CD4-positive, alpha-beta memory T cell (primary cell): Measurements from ENCODE around the gene TMED9. TPM values are rescaled to one million over a fixed set of nuclear protein-coding genes. Genes with fewer than 3 reads are reported as not detected.
"Not testable (repeated sequence)": the region's sequence is repeated elsewhere in the genome, so short reads cannot be mapped to it uniquely, and the experiment has no call there.

ENCODE experiments used
- CTCF ChIA-PET: fragments of 350-600 bp; sonication (Branson Sonifier 250); formaldehyde crosslinking; loops from one replicate; lab custom pipeline; 2021; ENCODE audit warnings: inconsistent platforms; ENCODE audit not compliant: partially characterized antibody; lab: Charles Lee
- POLR2A ChIA-PET: fragments of 350-600 bp; sonication (Branson Sonifier 250); formaldehyde crosslinking; loops from one replicate; lab custom pipeline; 2021; ENCODE audit not compliant: partially characterized antibody; lab: Charles Lee
- DNase-seq, 5 donors: peaks; one replicate each; pipeline versions ENCODE4 v3.0.0 to v3.0.0-alpha.2; 2020 to 2022; ENCODE audit warnings: mixed read lengths in 1 of 5
- H3K27ac ChIP-seq: one replicate; pipeline ENCODE4 v1.7.0; 2013; ENCODE audit warnings: low read depth, low read length
- H3K27me3 ChIP-seq: 2 replicates; pipeline ENCODE4 v1.7.0; 2013; ENCODE audit warnings: mild to moderate bottlenecking, low read length, moderate library complexity; ENCODE audit not compliant: insufficient read depth
- H3K36me3 ChIP-seq: 2 replicates; pipeline ENCODE4 v1.7.0; 2013; ENCODE audit warnings: mild to moderate bottlenecking, low read length, moderate library complexity; ENCODE audit not compliant: insufficient read depth
- H3K4me1 ChIP-seq: 2 replicates; pipeline ENCODE4 v1.7.0; 2013; ENCODE audit warnings: mild to moderate bottlenecking, low read length, moderate library complexity; ENCODE audit not compliant: insufficient read depth
- H3K4me3 ChIP-seq, 2 donors: one replicate each; pipeline ENCODE4 v1.7.0; 2013; ENCODE audit warnings: low read length in 2 of 2, mild to moderate bottlenecking in 1 of 2
- H3K9me3 ChIP-seq, 2 donors: one replicate each; pipeline ENCODE4 v1.7.0; 2013; ENCODE audit warnings: low read length in 2 of 2, control low read depth in 1 of 2; ENCODE audit not compliant: control insufficient read depth in 1 of 2
- H3K27ac Mint-ChIP-seq, 7 donors: one replicate each; pipeline ENCODE4 v1.8.0; 2020 to 2021; ENCODE audit warnings: mixed read lengths in 7 of 7, mild to moderate bottlenecking in 6 of 7, inconsistent platforms in 3 of 7, moderate library complexity in 3 of 7
- H3K27me3 Mint-ChIP-seq, 2 donors: one replicate each; pipeline ENCODE4 v1.8.0; 2020 to 2021; ENCODE audit warnings: mixed read lengths in 2 of 2
- H3K36me3 Mint-ChIP-seq, 2 donors: one replicate each; pipeline ENCODE4 v1.8.0; 2020 to 2021; ENCODE audit warnings: mixed read lengths in 2 of 2, inconsistent platforms in 1 of 2, mild to moderate bottlenecking in 1 of 2
- H3K4me1 Mint-ChIP-seq, 4 donors: one replicate each; pipeline ENCODE4 v1.8.0; 2020 to 2021; ENCODE audit warnings: mixed read lengths in 4 of 4, mild to moderate bottlenecking in 1 of 4
- H3K4me3 Mint-ChIP-seq, 8 donors: one replicate each; pipeline ENCODE4 v1.8.0; 2020 to 2021; ENCODE audit warnings: mixed read lengths in 8 of 8, mild to moderate bottlenecking in 7 of 8, moderate library complexity in 6 of 8, inconsistent platforms in 3 of 8
- H3K9me3 Mint-ChIP-seq, 8 donors: one replicate each; pipeline ENCODE4 v1.8.0; 2020 to 2021; ENCODE audit warnings: mixed read lengths in 8 of 8, mild to moderate bottlenecking in 5 of 8, inconsistent platforms in 3 of 8, moderate library complexity in 1 of 8
- intact Hi-C: fragments of 100-400 bp; cut with micrococcal nuclease; formaldehyde crosslinking; loops from one replicate; pipeline ENCODE4 v1.15.1; 2023
- polyA plus RNA-seq, 2 donors: library from polyadenylated mRNA; unstranded; fragments of 300-500 nt; fragmentation: Illumina TruSeq; gene quantifications; one replicate each; pipeline ENCODE4 v1.2.3, GENCODE V29; 2021
- total RNA-seq, 2 experiments: library from RNA; stranded (reverse); gene quantifications; one replicate each; pipeline ENCODE4 v1.2.3, GENCODE V29; 2021

TMED9 gene
- total and polyA plus RNA-seq, 4 experiments from 2014 or later = 93.7 to 133 (median 109) TPM

- ChIA-PET CTCF (no interaction called here), POLR2A (no interaction called here)
- Histone ChIP-seq H3K4me1 (no peaks in the 10 kb centered on the region), H3K9me3 (no peaks in the 10 kb centered on the region), H3K36me3 (peaks cover 20% of the 10 kb centered on the region), H3K27me3 (no peaks in the 10 kb centered on the region), H3K4me3 (no peak overlapping the region), H3K27ac (no peak overlapping the region)
- Mint-ChIP-seq H3K9me3 (peaks cover 0 to 2% (median 0%) of the 10 kb centered on the region in 8 donors), H3K27me3 (no peaks in the 10 kb centered on the region), H3K27ac (no peak overlapping the region), H3K4me1 (no peaks in the 10 kb centered on the region), H3K36me3 (peaks cover 64 to 70% of the 10 kb centered on the region in 2 donors), H3K4me3 (no peak overlapping the region)
- DNase-seq = no peak
- intact Hi-C loops = no loop called here
Measured at GRCh38 chr5:177620560-177620959, 28.6 kb downstream of the TMED9 start.

GRCh38 chr5:177624172-177624571 lies 32.2 kb downstream of the TMED9 start:
- H3K4me3 ChIP-seq, H3K4me1 Mint-ChIP-seq, H3K9me3 ChIP-seq, intact Hi-C loops, H3K36me3 ChIP-seq, POLR2A ChIA-PET, DNase-seq, H3K27me3 Mint-ChIP-seq, H3K9me3 Mint-ChIP-seq, H3K4me1 ChIP-seq, H3K4me3 Mint-ChIP-seq, H3K27me3 ChIP-seq, H3K27ac ChIP-seq: not testable (repeated sequence)
- peaks cover 38 to 53% of the 10 kb centered on the region in 2 donors for H3K36me3 Mint-ChIP-seq
- CTCF ChIA-PET = interaction anchor here (1.3 kb wide), 1 partner anchor 9 kb away, joined by 3 read pairs; no protein-coding TSS in a partner anchor
- peak overlapping the region in 2 of 7 donors; percentile 2 to 37 for H3K27ac Mint-ChIP-seq

- H3K9me3 ChIP-seq, H3K27me3 Mint-ChIP-seq, H3K4me1 ChIP-seq, H3K9me3 Mint-ChIP-seq, H3K36me3 ChIP-seq, H3K4me1 Mint-ChIP-seq, DNase-seq, H3K27me3 ChIP-seq, intact Hi-C loops, POLR2A ChIA-PET, H3K4me3 Mint-ChIP-seq, H3K27ac Mint-ChIP-seq, H3K4me3 ChIP-seq, H3K27ac ChIP-seq, CTCF ChIA-PET: not testable (repeated sequence)
- H3K36me3 Mint-ChIP-seq = peaks cover 7 to 20% of the 10 kb centered on the region in 2 donors
Measured at GRCh38 chr5:177630186-177630585, 38.2 kb downstream of the TMED9 start.

GRCh38 chr5:177634912-177635311 lies 42.9 kb downstream of the TMED9 start:
- H3K9me3 Mint-ChIP-seq, H3K4me3 Mint-ChIP-seq, H3K4me1 ChIP-seq, H3K36me3 ChIP-seq, H3K27me3 Mint-ChIP-seq, H3K4me1 Mint-ChIP-seq, H3K27ac ChIP-seq, H3K4me3 ChIP-seq, H3K36me3 Mint-ChIP-seq, H3K9me3 ChIP-seq, CTCF ChIA-PET, H3K27me3 ChIP-seq, POLR2A ChIA-PET, DNase-seq, intact Hi-C loops: not testable (repeated sequence)
- H3K27ac Mint-ChIP-seq = peak overlapping the region in 1 of 7 donors; percentile 5

GRCh38 chr5:177645462-177645861 lies 53.5 kb downstream of the TMED9 start:
- H3K4me1 Mint-ChIP-seq, H3K4me3 Mint-ChIP-seq, H3K27ac Mint-ChIP-seq, H3K4me3 ChIP-seq, H3K27me3 Mint-ChIP-seq, DNase-seq, intact Hi-C loops, H3K27ac ChIP-seq, CTCF ChIA-PET, H3K9me3 ChIP-seq, H3K9me3 Mint-ChIP-seq, H3K36me3 Mint-ChIP-seq, H3K4me1 ChIP-seq, POLR2A ChIA-PET, H3K36me3 ChIP-seq, H3K27me3 ChIP-seq: not testable (repeated sequence)

Other genes with a start within 250 kb of the TMED9 start
- gene LMAN2, start 240.5 kb upstream of the TMED9 start, total RNA-seq = 100 to 1,000 TPM; 114 to 123 TPM
- 100 to 1,000 TPM; 223 to 322 TPM for gene LMAN2, start 240.5 kb upstream of the TMED9 start, polyA plus RNA-seq
- 100 to 1,000 TPM; 167 to 168 TPM for gene RGS14, start 234.3 kb upstream of the TMED9 start, total RNA-seq
- 10 to 100 TPM; 62.3 to 96.7 TPM for gene RGS14, start 234.3 kb upstream of the TMED9 start, polyA plus RNA-seq
- gene SLC34A1, start 207.8 kb upstream of the TMED9 start, total RNA-seq = under 1 TPM in 1 of 2 experiments, not detected in 1; 0.11 TPM
- not detected for gene SLC34A1, start 207.8 kb upstream of the TMED9 start, polyA plus RNA-seq
- gene PFN3, start 191.5 kb upstream of the TMED9 start, total RNA-seq = not detected
- gene PFN3, start 191.5 kb upstream of the TMED9 start, polyA plus RNA-seq = not detected
- gene F12, start 182.6 kb upstream of the TMED9 start, total RNA-seq = not detected
- gene F12, start 182.6 kb upstream of the TMED9 start, polyA plus RNA-seq = 1 to 10 TPM; 2.0 to 2.4 TPM
- gene GRK6, start 165.5 kb upstream of the TMED9 start, total RNA-seq = 100 to 1,000 TPM; 189 to 191 TPM
- 100 to 1,000 TPM in 1 of 2 donors, 10 to 100 TPM in 1; 72.4 to 203 TPM for gene GRK6, start 165.5 kb upstream of the TMED9 start, polyA plus RNA-seq
- 1 to 10 TPM; 5.2 to 7.2 TPM for gene PRR7, start 145.4 kb upstream of the TMED9 start, total RNA-seq
- gene PRR7, start 145.4 kb upstream of the TMED9 start, polyA plus RNA-seq = 10 to 100 TPM; 14.3 to 17.8 TPM
- gene DBN1, start 118.6 kb upstream of the TMED9 start, total RNA-seq = 1 to 10 TPM in 1 of 2 experiments, under 1 TPM in 1; 0.99 to 1.2 TPM
- under 1 TPM in 1 of 2 donors, not detected in 1; 0.49 TPM for gene DBN1, start 118.6 kb upstream of the TMED9 start, polyA plus RNA-seq
- 1 to 10 TPM; 5.8 to 7.3 TPM for gene PDLIM7, start 94.6 kb upstream of the TMED9 start, total RNA-seq
- gene PDLIM7, start 94.6 kb upstream of the TMED9 start, polyA plus RNA-seq = 1 to 10 TPM; 3.3 to 3.5 TPM
- gene DOK3, start 82.4 kb upstream of the TMED9 start, total RNA-seq = 1 to 10 TPM; 3.7 to 3.9 TPM
- gene DOK3, start 82.4 kb upstream of the TMED9 start, polyA plus RNA-seq = under 1 TPM in 1 of 2 donors, not detected in 1; 0.69 TPM
- 10 to 100 TPM; 72.9 to 80.3 TPM for gene DDX41, start 75.2 kb upstream of the TMED9 start, total RNA-seq
- gene DDX41, start 75.2 kb upstream of the TMED9 start, polyA plus RNA-seq = 10 to 100 TPM; 47.6 to 51.2 TPM
- gene FAM193B, start 37.6 kb upstream of the TMED9 start, total RNA-seq = 100 to 1,000 TPM; 233 to 252 TPM
- 1 to 10 TPM; 1.9 to 7.0 TPM for gene FAM193B, start 37.6 kb upstream of the TMED9 start, polyA plus RNA-seq
- 10 to 100 TPM; 45.3 to 47.9 TPM for gene B4GALT7, start 7.9 kb downstream of the TMED9 start, total RNA-seq
- gene B4GALT7, start 7.9 kb downstream of the TMED9 start, polyA plus RNA-seq = 10 to 100 TPM; 23.3 to 23.6 TPM
- 100 to 1,000 TPM in 1 of 2 experiments, 10 to 100 TPM in 1; 92.7 to 116 TPM for gene FAM153A, start 190.7 kb downstream of the TMED9 start, total RNA-seq
- 1 to 10 TPM; 2.0 to 3.2 TPM for gene FAM153A, start 190.7 kb downstream of the TMED9 start, polyA plus RNA-seq